OCI-LY1 (cell line): ENCODE data around the gene SPTLC2.
"Not testable (repeated sequence)": the region's sequence is repeated elsewhere in the genome, so short reads cannot be mapped to it uniquely, and the experiment has no call there.

ENCODE experiments used
- H2AFZ ChIP-seq: fragments of 200-600 bp; sonication (generic), shearing (Covaris generic); 2 replicates; pipeline ENCODE4 v1.6.0; 2014; ENCODE audit warnings: antibody characterized with exemption, mild to moderate bottlenecking, low read length
- H3F3A ChIP-seq: fragments of 200-600 bp; sonication (generic), shearing (Covaris generic); 2 replicates; pipeline ENCODE4 v1.6.0; 2014; ENCODE audit warnings: mild to moderate bottlenecking, antibody characterized with exemption, low read length, moderate library complexity; ENCODE audit not compliant: insufficient read depth
- H3K27ac ChIP-seq: fragments of 200-600 bp; sonication (generic); 2 replicates; pipeline ENCODE4 v1.5.1; 2014; ENCODE audit warnings: low read length, mixed run types, mild to moderate bottlenecking, low read depth; ENCODE audit not compliant: poor library complexity, severe bottlenecking
- H3K27me3 ChIP-seq: fragments of 200-600 bp; sonication (generic); 2 replicates; pipeline ENCODE4 v1.6.0; 2014; ENCODE audit warnings: antibody characterized with exemption, mild to moderate bottlenecking, low read length, moderate library complexity; ENCODE audit not compliant: insufficient read depth
- H3K36me3 ChIP-seq: fragments of 200-600 bp; sonication (generic); 2 replicates; pipeline ENCODE4 v1.6.1; 2014; ENCODE audit warnings: mild to moderate bottlenecking, antibody characterized with exemption, low read length, moderate library complexity, mixed read lengths; ENCODE audit not compliant: insufficient read depth
- H3K4me1 ChIP-seq: fragments of 200-600 bp; sonication (generic); 2 replicates; pipeline ENCODE4 v1.5.1; 2014; ENCODE audit warnings: mild to moderate bottlenecking, low read length, moderate library complexity; ENCODE audit not compliant: insufficient read depth, severe bottlenecking
- H3K4me2 ChIP-seq: fragments of 200-600 bp; sonication (generic), shearing (Covaris generic); 2 replicates; pipeline ENCODE4 v1.6.1; 2014; ENCODE audit warnings: low read length
- H3K4me3 ChIP-seq: fragments of 200-600 bp; sonication (generic); 2 replicates; pipeline ENCODE4 v1.5.1; 2014; ENCODE audit warnings: low read length, low read depth, mild to moderate bottlenecking, mixed read lengths; ENCODE audit not compliant: poor library complexity, severe bottlenecking
- H3K79me2 ChIP-seq: fragments of 200-600 bp; shearing (Covaris generic); 2 replicates; pipeline ENCODE4 v1.6.1; 2016; ENCODE audit warnings: mixed run types, low read length, mixed read lengths; ENCODE audit not compliant: insufficient read depth
- H3K9ac ChIP-seq: fragments of 200-600 bp; sonication (generic), shearing (Covaris generic); 2 replicates; pipeline ENCODE4 v1.6.1; 2014; ENCODE audit warnings: mild to moderate bottlenecking, low read length, mixed read lengths
- H3K9me2 ChIP-seq: fragments of 200-600 bp; sonication (generic), shearing (Covaris generic); 2 replicates; pipeline ENCODE4 v1.6.1; 2014; ENCODE audit warnings: low read depth, mild to moderate bottlenecking, low read length, mixed read lengths
- H3K9me3 ChIP-seq: fragments of 200-600 bp; shearing (Covaris generic); 2 replicates; pipeline ENCODE4 v1.6.1; 2014; ENCODE audit warnings: low read length, mixed read lengths
- H4K20me1 ChIP-seq: fragments of 200-600 bp; sonication (generic), shearing (Covaris generic); 2 replicates; pipeline ENCODE4 v1.6.0; 2016; ENCODE audit warnings: mild to moderate bottlenecking, low read length; ENCODE audit not compliant: insufficient read depth
- CTCF ChIP-seq: fragments of 200-600 bp; sonication (generic), shearing (Covaris generic); IDR thresholded peaks from 2 replicates; pipeline ENCODE4 v1.5.1; 2017; ENCODE audit warnings: mild to moderate bottlenecking, antibody characterized with exemption, low read length, moderate library complexity, mixed read lengths
- EZH2 ChIP-seq: fragments of 200-600 bp; sonication (generic), shearing (Covaris generic); IDR thresholded peaks from 2 replicates; pipeline ENCODE4 v1.8.0; 2017; ENCODE audit warnings: borderline replicate concordance, mixed run types, mild to moderate bottlenecking, antibody characterized with exemption, low read length, moderate library complexity, mixed read lengths

Gene SPTLC2

DNA sequence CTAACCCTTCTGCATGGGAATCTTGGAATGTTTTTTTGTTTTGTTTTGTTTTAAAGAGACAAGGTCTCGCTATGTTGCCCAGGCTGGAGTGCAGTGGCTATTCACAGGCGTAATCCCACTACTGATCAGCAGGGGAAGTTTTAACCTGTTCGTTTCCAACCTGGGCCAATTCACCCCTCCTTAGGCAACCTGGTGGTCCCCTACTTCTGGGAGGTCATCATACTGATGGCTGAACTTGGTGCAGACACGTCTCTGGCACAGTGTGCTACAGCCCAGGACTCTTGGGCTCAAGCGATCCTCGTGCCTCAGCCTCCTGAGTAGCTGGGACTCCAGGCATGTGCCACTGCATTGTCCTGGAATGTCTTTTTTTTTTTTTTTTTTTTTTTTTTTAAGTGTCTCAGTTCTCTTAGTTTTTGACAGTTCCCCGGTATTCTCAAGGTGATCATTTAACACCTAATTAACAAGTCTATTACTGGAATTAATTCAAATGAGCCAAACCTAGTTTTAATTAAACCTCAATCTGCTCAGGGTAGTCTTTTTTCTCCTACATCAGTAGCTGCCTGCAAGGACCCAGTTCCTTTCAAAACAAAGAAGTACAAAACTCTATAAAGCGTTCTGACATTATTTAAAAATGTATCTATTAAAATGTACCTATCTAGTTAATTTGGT is 68.8 kb downstream of the SPTLC2 start:
- TF ChIP-seq CTCF (no peak), EZH2 (no peak)
- H3K4me3 ChIP-seq: no peak overlapping the region
- H3K27me3 ChIP-seq: no peaks in the 10 kb centered on the region
- no peak overlapping the region for H3K9ac ChIP-seq
- no peak overlapping the region for H3K4me2 ChIP-seq
- peaks cover 15% of the 10 kb centered on the region for H3K4me1 ChIP-seq
- H3K9me2 ChIP-seq: no peaks in the 10 kb centered on the region
- no peaks in the 10 kb centered on the region for H3F3A ChIP-seq
- no peak overlapping the region for H3K27ac ChIP-seq
- no peaks in the 10 kb centered on the region for H3K79me2 ChIP-seq
- H4K20me1 ChIP-seq: no peaks in the 10 kb centered on the region
- H2AFZ ChIP-seq: no peak overlapping the region
- no peaks in the 10 kb centered on the region for H3K9me3 ChIP-seq
- H3K36me3 ChIP-seq: peaks cover 48% of the 10 kb centered on the region

DNA sequence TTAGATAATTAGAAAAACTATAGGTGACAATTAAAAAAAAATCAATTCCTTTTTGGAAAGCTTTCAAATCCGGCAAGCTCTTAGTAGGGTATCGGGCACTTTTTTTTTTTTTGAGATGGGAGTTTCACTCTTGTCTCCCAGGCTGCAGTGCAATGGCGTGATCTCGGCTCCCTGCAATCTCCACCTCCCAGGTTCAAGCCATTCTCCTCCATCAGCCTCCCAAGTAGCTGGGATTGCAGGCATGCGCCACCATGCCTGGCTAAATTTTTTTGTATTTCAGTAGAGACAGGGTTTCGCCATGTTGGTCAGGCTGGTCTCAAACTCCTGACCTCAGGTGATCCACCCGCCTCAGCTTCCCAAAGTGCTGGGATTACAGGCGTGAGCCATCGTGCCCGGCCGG is 71.3 kb downstream of the SPTLC2 start:
- not testable (repeated sequence) for H3K4me3 ChIP-seq, H3K27me3 ChIP-seq, H3K79me2 ChIP-seq, H3F3A ChIP-seq, H2AFZ ChIP-seq, H3K9me2 ChIP-seq, H4K20me1 ChIP-seq, H3K9me3 ChIP-seq, H3K9ac ChIP-seq, H3K4me2 ChIP-seq, H3K27ac ChIP-seq
- Histone ChIP-seq H3K36me3 (peaks cover 36% of the 10 kb centered on the region), H3K4me1 (peaks cover 30% of the 10 kb centered on the region)

GRCh38 chr14:77544571-77544970 is 71.9 kb downstream of the SPTLC2 start:
- Histone ChIP-seq H3K4me2 (no peak overlapping the region), H3F3A (no peaks in the 10 kb centered on the region), H3K79me2 (no peaks in the 10 kb centered on the region), H2AFZ (no peak overlapping the region), H3K27ac (no peak overlapping the region), H3K27me3 (no peaks in the 10 kb centered on the region), H3K4me3 (no peak overlapping the region), H3K9ac (no peak overlapping the region), H3K36me3 (peaks cover 30% of the 10 kb centered on the region), H3K9me3 (no peaks in the 10 kb centered on the region), H3K4me1 (peaks cover 30% of the 10 kb centered on the region), H4K20me1 (no peaks in the 10 kb centered on the region), H3K9me2 (no peaks in the 10 kb centered on the region)
- TF ChIP-seq EZH2 (no peak), CTCF (no peak)
